Spleen (tissue), 11 donors: ENCODE data around the gene CCND2. TPM values are rescaled to one million over a fixed set of nuclear protein-coding genes. Genes with fewer than 3 reads are reported as not detected.
A peak's percentile ranks its signal among the peaks of the same experiment; 100 is the strongest.

ENCODE experiments used
- DNase-seq: peaks from one replicate; pipeline ENCODE4 v3.0.0-alpha.2; 2020
- H3K27ac ChIP-seq, 8 donors: fragments of 200-600 bp; sonication (generic) in 7 of 8; 1 replicate in 4 of 8; 2 replicates in 4 of 8; pipeline versions ENCODE4 v1.5.0 to v1.8.0; 2016 to 2021; ENCODE audit warnings: inconsistent platforms in 4 of 8, mild to moderate bottlenecking in 4 of 8, moderate library complexity in 1 of 8
- H3K27me3 ChIP-seq, 7 donors: fragments of 200-600 bp; sonication (generic) in 6 of 7; replicated peaks in 1 of 7; 1 replicate in 4 of 7; 2 replicates in 3 of 7; pipeline versions ENCODE4 v1.5.0 to v1.8.0; 2016 to 2021; ENCODE audit warnings: inconsistent platforms in 3 of 7, mild to moderate bottlenecking in 1 of 7
- H3K36me3 ChIP-seq, 6 donors: fragments of 200-600 bp; sonication (generic) in 5 of 6; 1 replicate in 4 of 6; 2 replicates in 2 of 6; pipeline versions ENCODE4 v1.5.0 to v1.8.0; 2016 to 2021; ENCODE audit warnings: inconsistent platforms in 2 of 6
- H3K4me1 ChIP-seq, 6 donors: fragments of 200-600 bp; sonication (generic) in 5 of 6; 1 replicate in 3 of 6; 2 replicates in 3 of 6; pipeline versions ENCODE4 v1.5.0 to v1.8.0; 2016 to 2021; ENCODE audit warnings: inconsistent platforms in 3 of 6
- H3K4me3 ChIP-seq, 8 donors: fragments of 200-600 bp; sonication (generic) in 7 of 8; 1 replicate in 4 of 8; 2 replicates in 4 of 8; pipeline versions ENCODE4 v1.5.0 to v1.8.0; 2016 to 2021; ENCODE audit warnings: inconsistent platforms in 4 of 8, mild to moderate bottlenecking in 4 of 8, moderate library complexity in 2 of 8
- H3K9me3 ChIP-seq, 8 donors: fragments of 200-600 bp; sonication (generic) in 7 of 8; 1 replicate in 4 of 8; 2 replicates in 4 of 8; pipeline versions ENCODE4 v1.5.0 to v1.8.0; 2016 to 2021; ENCODE audit warnings: inconsistent platforms in 4 of 8
- CTCF ChIP-seq, 11 experiments: fragments of 200-600 bp in 7 of 11; fragments of 450-650 bp in 4 of 11; sonication (generic) in 4 of 11; IDR thresholded peaks in 8 of 11; conservative IDR thresholded peaks in 3 of 11; 1 replicate in 7 of 11; 2 replicates in 4 of 11; pipeline versions ENCODE4 v1.4.0 to v1.8.0; 2016 to 2021; ENCODE audit warnings: antibody characterized with exemption in 11 of 11, inconsistent platforms in 4 of 11, mild to moderate bottlenecking in 1 of 11
- POLR2A ChIP-seq, 3 donors: fragments of 450-650 bp; IDR thresholded peaks; one replicate each; pipeline ENCODE4 v1.5.1; 2017; ENCODE audit warnings: antibody characterized with exemption in 3 of 3, mild to moderate bottlenecking in 1 of 3
- POLR2AphosphoS5 ChIP-seq, 3 donors: sonication (generic); formaldehyde crosslinking; IDR thresholded peaks; one replicate each; pipeline ENCODE4 v1.5.1; 2017; ENCODE audit warnings: antibody characterized with exemption in 3 of 3
- WGBS, 5 donors: extraction: QIAGEN DNeasy Blood & Tissue Kit in 3 of 5; methylation state at CpG; one replicate each; pipeline versions ENCODE4 v1.1.5 to v1.1.7; 2013 to 2018; 5-methylcytosine and 5-hydroxymethylcytosine counted together
- intact Hi-C: fragments of 100-400 bp; cut with DNase I; formaldehyde crosslinking; loops from one replicate; pipeline ENCODE4 v1.15.0; 2023; ENCODE audit warnings: low total_unique reads
- polyA plus RNA-seq, 3 donors: library from polyadenylated mRNA; stranded (reverse); fragments of 200-250 nt; gene quantifications; one replicate each; pipeline ENCODE4 v1.2.1, GENCODE V29; 2013
- total RNA-seq, 7 donors: library from RNA; depleted of rRNA in 3 of 7; stranded (reverse); fragments of >200 nt in 3 of 7; fragmentation: NEBNext Ultra II Directional in 4 of 7; extraction: Animal tissue kit (Norgen Biotek cat#: 25700) in 4 of 7; gene quantifications; one replicate each; pipeline versions ENCODE4 v1.1.0 to v1.2.1, GENCODE V29; 2016 to 2021
- donor health status: healthy with polysubstance abuse.
- donor health status: DM: no; HTN: no; CAD: no; lungs with moderate emphysema.
- donor health status: DM: no; HTN: no; CAD: no.
- donor health status: Bipolar disorder and iron deficiency.
- donor health status: healthy.
- donor health status: DM: no; HTN: no; CAD: no.
- donor health status: DM: yes; HTN: yes; CAD: no.

Gene CCND2
- total and polyA plus RNA-seq, 10 donors = 9.4 to 110 (median 59.4) TPM

- intact Hi-C loops = loop anchor here (2.0 to 5.0 kb wide), 4 partner anchors 170 to 405 kb away; partner anchors contain the start of gene PARP11
- Histone ChIP-seq H3K9me3 (no peaks in the 10 kb centered on the region), H3K27ac (peak overlapping the region in 3 of 8 donors; percentile 36 to 95 (median 93)), H3K27me3 (peaks cover 0 to 45% (median 28%) of the 10 kb centered on the region in 7 donors), H3K4me1 (peaks cover 13 to 100% (median 85%) of the 10 kb centered on the region in 6 donors), H3K4me3 (peak overlapping the region in 2 of 8 donors; percentile 66 to 74), H3K36me3 (peaks cover 0 to 61% (median 45%) of the 10 kb centered on the region in 6 donors)
- no peak for DNase-seq
- WGBS, 5 donors = 21 to 31% (median 26%) methylated on average over 6 of the region's 6 CpGs
- peak in 7 of 11 experiments; percentile 11 to 60 (median 41) for TF ChIP-seq CTCF (IDR thresholded peaks at IDR 0.05 in 8 of 11, conservative IDR thresholded peaks at IDR 0.05 in 3 of 11)
- no peak for TF ChIP-seq POLR2A (IDR thresholded peaks at IDR 0.05)
Measured at GRCh38 chr12:4277205-4277543, 3.6 kb downstream of the CCND2 start.

GRCh38 chr12:4277857-4278256 is 4.3 kb downstream of the CCND2 start:
- no peak overlapping the region for H3K4me3 ChIP-seq
- H3K27ac ChIP-seq = peak overlapping the region in 2 of 8 donors; percentile 53 to 93
- WGBS, 5 donors = 80 to 91% (median 86%) methylated on average over 3 of the region's 3 CpGs
- H3K36me3 ChIP-seq = peaks cover 0 to 68% (median 52%) of the 10 kb centered on the region in 6 donors
- H3K9me3 ChIP-seq = no peaks in the 10 kb centered on the region
- TF ChIP-seq POLR2A (IDR thresholded peaks at IDR 0.05) = no peak
- no peak for TF ChIP-seq CTCF (IDR thresholded peaks at IDR 0.05 in 8 of 11, conservative IDR thresholded peaks at IDR 0.05 in 3 of 11)
- no peak for TF ChIP-seq POLR2AphosphoS5 (IDR thresholded peaks at IDR 0.05)
- H3K4me1 ChIP-seq = peaks cover 7 to 100% (median 78%) of the 10 kb centered on the region in 6 donors
- H3K27me3 ChIP-seq = peaks cover 0 to 38% (median 22%) of the 10 kb centered on the region in 7 donors
- intact Hi-C loops = loop anchor here (2.0 to 5.0 kb wide), 4 partner anchors 171 to 406 kb away; partner anchors contain the start of gene PARP11
- no peak for DNase-seq

GRCh38 chr12:4278329-4279197 is 5.0 kb downstream of the CCND2 start:
- H3K4me3 ChIP-seq = no peak overlapping the region
- H3K9me3 ChIP-seq = no peaks in the 10 kb centered on the region
- peaks cover 3 to 99% (median 72%) of the 10 kb centered on the region in 6 donors for H3K4me1 ChIP-seq
- DNase-seq = peak; percentile 87
- TF ChIP-seq POLR2A (IDR thresholded peaks at IDR 0.05) (no peak), POLR2AphosphoS5 (IDR thresholded peaks at IDR 0.05) (peak in 2 of 3 donors; percentile 50 to 52), CTCF (IDR thresholded peaks at IDR 0.05 in 8 of 11, conservative IDR thresholded peaks at IDR 0.05 in 3 of 11) (no peak)
- H3K27ac ChIP-seq = peak overlapping the region in 4 of 8 donors; percentile 24 to 93 (median 48)
- WGBS, 5 donors = 53 to 74% (median 60%) methylated on average over 14 to 15 of the region's 15 CpGs
- peaks cover 0 to 31% (median 19%) of the 10 kb centered on the region in 7 donors for H3K27me3 ChIP-seq
- peaks cover 0 to 75% (median 58%) of the 10 kb centered on the region in 6 donors for H3K36me3 ChIP-seq
- intact Hi-C loops = loop anchor here (5.0 kb wide), 2 partner anchors 391 to 406 kb away; partner anchors contain the start of gene PARP11
